ENCODE data around the gene TFPI. TPM values are rescaled to one million over a fixed set of nuclear protein-coding genes. Genes with fewer than 3 reads are reported as not detected.

Gene TFPI
- total RNA-seq, 1 donor from 2014 or later: 325 TPM

- DNase-seq (ENCODE audit: extremely low spot score, unreplicated experiment): no peak
- Mint-ChIP-seq H3K27ac (ENCODE audit: unreplicated experiment) (no peak overlapping the region), H3K4me1 (ENCODE audit: unreplicated experiment) (peaks cover 2% of the 10 kb centered on the region), H3K9me3 (ENCODE audit: unreplicated experiment) (no peaks in the 10 kb centered on the region), H3K27me3 (ENCODE audit: unreplicated experiment) (no peaks in the 10 kb centered on the region), H3K36me3 (ENCODE audit: unreplicated experiment) (peaks cover 38% of the 10 kb centered on the region), H3K4me3 (ENCODE audit: unreplicated experiment) (no peak overlapping the region)
- no peak for TF ChIP-seq CTCF (IDR thresholded peaks at IDR 0.05)
Measured at GRCh38 chr2:187468262-187468661, 86.0 kb downstream of the TFPI start.

GRCh38 chr2:187466129-187466792, 88.0 kb downstream of the TFPI start:
- Mint-ChIP-seq H3K27ac (ENCODE audit: unreplicated experiment) (peak overlapping the region; percentile 44), H3K4me1 (ENCODE audit: unreplicated experiment) (peaks cover 2% of the 10 kb centered on the region), H3K9me3 (ENCODE audit: unreplicated experiment) (no peaks in the 10 kb centered on the region), H3K4me3 (ENCODE audit: unreplicated experiment) (no peak overlapping the region), H3K36me3 (ENCODE audit: unreplicated experiment) (peaks cover 37% of the 10 kb centered on the region), H3K27me3 (ENCODE audit: unreplicated experiment) (no peaks in the 10 kb centered on the region)
- no peak for DNase-seq (ENCODE audit: extremely low spot score, unreplicated experiment)
- TF ChIP-seq CTCF (IDR thresholded peaks at IDR 0.05): no peak

- DNase-seq (ENCODE audit: extremely low spot score, unreplicated experiment): no peak
- Mint-ChIP-seq H3K4me3 (ENCODE audit: unreplicated experiment) (no peak overlapping the region), H3K36me3 (ENCODE audit: unreplicated experiment) (peaks cover 19% of the 10 kb centered on the region), H3K4me1 (ENCODE audit: unreplicated experiment) (no peaks in the 10 kb centered on the region), H3K9me3 (ENCODE audit: unreplicated experiment) (no peaks in the 10 kb centered on the region), H3K27me3 (ENCODE audit: unreplicated experiment) (no peaks in the 10 kb centered on the region), H3K27ac (ENCODE audit: unreplicated experiment) (no peak overlapping the region)
- no peak for TF ChIP-seq CTCF (IDR thresholded peaks at IDR 0.05)
Measured at GRCh38 chr2:187462839-187463238, 91.4 kb downstream of the TFPI start.

- no peaks in the 10 kb centered on the region for H3K27me3 Mint-ChIP-seq (ENCODE audit: unreplicated experiment)
- peaks cover 16% of the 10 kb centered on the region for H3K36me3 Mint-ChIP-seq (ENCODE audit: unreplicated experiment)
- H3K9me3 Mint-ChIP-seq (ENCODE audit: unreplicated experiment): no peaks in the 10 kb centered on the region
- TF ChIP-seq CTCF (IDR thresholded peaks at IDR 0.05): no peak
- H3K4me3 Mint-ChIP-seq (ENCODE audit: unreplicated experiment): no peak overlapping the region
- H3K4me1 Mint-ChIP-seq (ENCODE audit: unreplicated experiment): no peaks in the 10 kb centered on the region
- no peak overlapping the region for H3K27ac Mint-ChIP-seq (ENCODE audit: unreplicated experiment)
- DNase-seq (ENCODE audit: extremely low spot score, unreplicated experiment): no peak
Measured at GRCh38 chr2:187461294-187462261, 92.7 kb downstream of the TFPI start.

GRCh38 chr2:187459256-187459655, 95.0 kb downstream of the TFPI start:
- Mint-ChIP-seq H3K27ac (ENCODE audit: unreplicated experiment) (no peak overlapping the region), H3K27me3 (ENCODE audit: unreplicated experiment) (no peaks in the 10 kb centered on the region), H3K4me3 (ENCODE audit: unreplicated experiment) (no peak overlapping the region), H3K36me3 (ENCODE audit: unreplicated experiment) (no peaks in the 10 kb centered on the region), H3K9me3 (ENCODE audit: unreplicated experiment) (no peaks in the 10 kb centered on the region), H3K4me1 (ENCODE audit: unreplicated experiment) (no peaks in the 10 kb centered on the region)
- no peak for TF ChIP-seq CTCF (IDR thresholded peaks at IDR 0.05)
- DNase-seq (ENCODE audit: extremely low spot score, unreplicated experiment): no peak

Measured in osteocyte (in vitro differentiated cells).